H9 (cell line): ENCODE results near the gene PRMT7. TPM values are rescaled to one million over a fixed set of nuclear protein-coding genes. Genes with fewer than 3 reads are reported as not detected.

ENCODE experiments used
- DNase-seq: peaks from one replicate; pipeline ENCODE4 v3.0.0-alpha.2; 2017
- H2AFZ ChIP-seq: one replicate; pipeline ENCODE4 v1.6.1; 2013; ENCODE audit warnings: mild to moderate bottlenecking, low read length, control low read depth, moderate library complexity
- H2AK5ac ChIP-seq: 2 replicates; pipeline ENCODE4 v1.6.1; 2013; ENCODE audit warnings: low read length, control low read depth, mixed read lengths; ENCODE audit not compliant: insufficient read length
- H2BK120ac ChIP-seq: one replicate; pipeline ENCODE4 v1.6.1; 2013; ENCODE audit warnings: low read depth, mild to moderate bottlenecking, low read length, control low read depth, inconsistent platforms; ENCODE audit not compliant: poor library complexity, severe bottlenecking
- H2BK12ac ChIP-seq: 2 replicates; pipeline ENCODE4 v1.6.1; 2013; ENCODE audit warnings: low read length, control low read depth, mixed read lengths, low read depth; ENCODE audit not compliant: insufficient read length
- H2BK15ac ChIP-seq: 2 replicates; pipeline ENCODE4 v1.6.1; 2013; ENCODE audit warnings: low read depth, low read length, control low read depth
- H2BK20ac ChIP-seq: one replicate; pipeline ENCODE4 v1.6.1; 2013; ENCODE audit warnings: low read depth, mild to moderate bottlenecking, low read length, control low read depth, inconsistent platforms; ENCODE audit not compliant: poor library complexity, severe bottlenecking
- H2BK5ac ChIP-seq: 2 replicates; pipeline ENCODE4 v1.6.1; 2013; ENCODE audit warnings: low read length, control low read depth, mixed read lengths; ENCODE audit not compliant: insufficient read length
- H3K14ac ChIP-seq: 2 replicates; pipeline ENCODE4 v1.6.1; 2013; ENCODE audit warnings: low read length, control low read depth; ENCODE audit not compliant: insufficient read depth
- H3K18ac ChIP-seq: 2 replicates; pipeline ENCODE4 v1.6.1; 2013; ENCODE audit warnings: low read depth, mild to moderate bottlenecking, mixed read lengths, low read length, control low read depth; ENCODE audit not compliant: insufficient read length
- H3K23ac ChIP-seq: 2 replicates; pipeline ENCODE4 v1.6.1; 2013; ENCODE audit warnings: low read length, control low read depth, mixed read lengths, low read depth; ENCODE audit not compliant: insufficient read length
- H3K23me2 ChIP-seq: 2 replicates; pipeline ENCODE4 v1.6.1; 2013; ENCODE audit warnings: low read depth, mild to moderate bottlenecking, mixed read lengths, low read length, control low read depth; ENCODE audit not compliant: insufficient read length, poor library complexity, severe bottlenecking
- H3K27ac ChIP-seq: 2 replicates; pipeline ENCODE4 v1.5.1; 2013; ENCODE audit warnings: low read length, control low read depth, mixed read lengths, low read depth; ENCODE audit not compliant: insufficient read length
- H3K27me3 ChIP-seq: 2 replicates; pipeline ENCODE4 v1.6.1; 2013; ENCODE audit warnings: low read length, control low read depth, inconsistent platforms; ENCODE audit not compliant: insufficient read depth
- H3K4ac ChIP-seq: 2 replicates; pipeline ENCODE4 v1.6.1; 2013; ENCODE audit warnings: low read depth, mild to moderate bottlenecking, control low read depth, inconsistent platforms, low read length, moderate library complexity
- H3K4me1 ChIP-seq: 2 replicates; pipeline ENCODE4 v1.6.1; 2013; ENCODE audit warnings: low read length, control low read depth, inconsistent platforms; ENCODE audit not compliant: insufficient read depth
- H3K4me2 ChIP-seq: 2 replicates; pipeline ENCODE4 v1.6.1; 2013; ENCODE audit warnings: low read length, control low read depth, mixed read lengths; ENCODE audit not compliant: insufficient read length, insufficient read depth
- H3K56ac ChIP-seq: 2 replicates; pipeline ENCODE4 v1.6.1; 2013; ENCODE audit warnings: low read depth, mild to moderate bottlenecking, mixed read lengths, low read length, control low read depth; ENCODE audit not compliant: insufficient read length
- H3K79me1 ChIP-seq: 2 replicates; pipeline ENCODE4 v1.6.1; 2013; ENCODE audit warnings: low read depth, mild to moderate bottlenecking, moderate library complexity, low read length, control low read depth, inconsistent platforms; ENCODE audit not compliant: insufficient read depth, poor library complexity, severe bottlenecking
- H3K79me2 ChIP-seq: 2 replicates; pipeline ENCODE4 v1.6.1; 2013; ENCODE audit warnings: low read length, control low read depth, inconsistent platforms; ENCODE audit not compliant: insufficient read depth
- H3K9ac ChIP-seq: 2 replicates; pipeline ENCODE4 v1.6.1; 2013; ENCODE audit warnings: low read length, control low read depth, mixed read lengths; ENCODE audit not compliant: insufficient read length; ENCODE audit errors: extremely low read depth
- H3K9me3 ChIP-seq: one replicate; pipeline ENCODE4 v1.6.1; 2013; ENCODE audit warnings: low read depth, low read length, inconsistent platforms; ENCODE audit not compliant: control insufficient read depth
- H3T11ph ChIP-seq: one replicate; pipeline ENCODE4 v1.6.1; 2013; ENCODE audit warnings: mild to moderate bottlenecking, low read length, control low read depth, inconsistent platforms
- H4K20me1 ChIP-seq: one replicate; pipeline ENCODE4 v1.6.1; 2013; ENCODE audit not compliant: control insufficient read depth, insufficient read length, insufficient read depth
- H4K5ac ChIP-seq: 2 replicates; pipeline ENCODE4 v1.6.1; 2013; ENCODE audit warnings: low read depth, mild to moderate bottlenecking, mixed read lengths, low read length, control low read depth; ENCODE audit not compliant: insufficient read length
- H4K8ac ChIP-seq: replicated peaks from 2 replicates; pipeline ENCODE4 v1.6.1; 2013; ENCODE audit warnings: low read length, control low read depth, mixed read lengths, low read depth; ENCODE audit not compliant: insufficient read length
- H4K91ac ChIP-seq: 2 replicates; pipeline ENCODE4 v1.6.1; 2013; ENCODE audit warnings: low read depth, mild to moderate bottlenecking, moderate library complexity, mixed read lengths, low read length, control low read depth; ENCODE audit not compliant: insufficient read length
- H3K27ac Mint-ChIP-seq, 3 experiments: 2 replicates in 2 of 3; 3 replicates in 1 of 3; pipeline ENCODE4 v1.8.0; 2020 to 2021; ENCODE audit warnings: mixed read lengths in 3 of 3, mild to moderate bottlenecking in 1 of 3, moderate library complexity in 1 of 3
- H3K27me3 Mint-ChIP-seq: 2 replicates; pipeline ENCODE4 v1.8.0; 2021; ENCODE audit warnings: low read depth, mild to moderate bottlenecking, moderate library complexity, mixed read lengths
- H3K36me3 Mint-ChIP-seq, 3 experiments: 2 replicates in 2 of 3; 3 replicates in 1 of 3; pipeline ENCODE4 v1.8.0; 2020 to 2021; ENCODE audit warnings: low read depth in 3 of 3, mixed read lengths in 3 of 3; ENCODE audit not compliant: insufficient read depth in 1 of 3
- H3K4me1 Mint-ChIP-seq, 2 experiments: 2 replicates each; pipeline ENCODE4 v1.8.0; 2020; ENCODE audit warnings: mixed read lengths in 2 of 2
- H3K4me3 Mint-ChIP-seq, 2 experiments: 2 replicates in 1 of 2; 3 replicates in 1 of 2; pipeline ENCODE4 v1.8.0; 2020 to 2021; ENCODE audit warnings: mild to moderate bottlenecking in 2 of 2, mixed read lengths in 2 of 2, moderate library complexity in 1 of 2
- H3K9me3 Mint-ChIP-seq, 2 experiments: 2 replicates in 1 of 2; 3 replicates in 1 of 2; pipeline ENCODE4 v1.8.0; 2020; ENCODE audit warnings: mild to moderate bottlenecking in 2 of 2, mixed read lengths in 2 of 2, moderate library complexity in 1 of 2
- CTCF ChIP-seq: fragments of 200-600 bp; sonication (generic); conservative IDR thresholded peaks from 3 replicates; pipeline ENCODE4 v1.8.0; 2021; ENCODE audit warnings: antibody characterized with exemption, mild to moderate bottlenecking
- WGBS: extraction: QIAGEN DNeasy Blood & Tissue Kit; methylation state at CpG from one replicate; pipeline ENCODE4 v1.1.7; 2013; ENCODE audit warnings: missing lambda C conversion rate, low lambda C conversion rate, mixed read lengths; ENCODE audit not compliant: insufficient read length; ENCODE audit errors: extremely low coverage; 5-methylcytosine and 5-hydroxymethylcytosine counted together
- total RNA-seq: library from RNA; stranded (reverse); gene quantifications from 2 replicates; pipeline ENCODE4 v1.2.1, GENCODE V29; 2021

Gene PRMT7
- total RNA-seq, 1 experiment from 2014 or later: 56.6 TPM

- WGBS: no CpG with 5 or more reads among the region's 22 CpGs
- Mint-ChIP-seq H3K27me3 (peaks cover 6% of the 10 kb centered on the region), H3K4me3 (no peak overlapping the region), H3K27ac (peak overlapping the region in 1 of 3 experiments; percentile 87; a peak in 2 of 7 replicates), H3K4me1 (peaks cover 21 to 44% of the 10 kb centered on the region in 2 experiments), H3K36me3 (peaks cover 0 to 6% (median 5%) of the 10 kb centered on the region in 3 experiments; a peak in 2 of 7 replicates), H3K9me3 (no peaks in the 10 kb centered on the region)
- no peak for DNase-seq
- Histone ChIP-seq H4K20me1 (no peaks in the 10 kb centered on the region), H4K91ac (no peak overlapping the region), H2BK5ac (no peak overlapping the region), H3K9ac (no peak overlapping the region), H3K14ac (no peak overlapping the region), H3K79me1 (no peaks in the 10 kb centered on the region), H2BK120ac (no peak overlapping the region), H2BK15ac (no peak overlapping the region; the same call in 1 of the 2 replicates), H3K4ac (no peak overlapping the region), H3K23me2 (no peaks in the 10 kb centered on the region), H4K8ac (no peak overlapping the region), H3K79me2 (no peaks in the 10 kb centered on the region), H4K5ac (no peak overlapping the region), H3K18ac (no peak overlapping the region), H2BK20ac (no peak overlapping the region), H3K56ac (no peak overlapping the region), H3K4me2 (no peak overlapping the region), H3K9me3 (no peaks in the 10 kb centered on the region), H3K27ac (no peak overlapping the region), H3K27me3 (no peaks in the 10 kb centered on the region), H2AFZ (no peak overlapping the region), H3T11ph (no peak overlapping the region), H2BK12ac (no peak overlapping the region), H2AK5ac (no peak overlapping the region), H3K4me1 (no peaks in the 10 kb centered on the region), H3K23ac (no peak overlapping the region)
- TF ChIP-seq CTCF: no peak
These were observed 53.1 kb downstream of the PRMT7 start for GRCh38 chr16:68363658-68364521.
